IMR-90 (cell line): ENCODE measurements around the gene GIMAP7. TPM values are rescaled to one million over a fixed set of nuclear protein-coding genes. Genes with fewer than 3 reads are reported as not detected.

Source experiments
- ATAC-seq: fragments of 200-7000 bp; cut with Tn5 transposase; 2 replicates; pipeline ENCODE4 v1.9.1; 2020; ENCODE audit warnings: low read depth, mild to moderate bottlenecking, moderate library complexity
- BruUV-seq: library from RNA; stranded (reverse); fragments of 400-500 nt; replicated peaks from 2 replicates; lab custom pipeline; 2021; lab: Mats Ljungman, UMichigan
- CTCF ChIA-PET: fragments of 300-600 bp; formaldehyde crosslinking; extraction: SDS; loops from one replicate; lab custom pipeline; 2021; ENCODE audit warnings: antibody characterized with exemption; lab: Yijun Ruan, JAX
- POLR2A ChIA-PET: fragments of 300-600 bp; sonication (Branson Sonifier 250); formaldehyde crosslinking; loops from one replicate; lab custom pipeline; 2022; ENCODE audit warnings: antibody characterized with exemption; ENCODE audit not compliant: unreplicated experiment; lab: Charles Lee
- DNase-seq: peaks from one replicate; pipeline ENCODE4 v3.0.0; 2013
- H2AFZ ChIP-seq: replicated peaks from 2 replicates; pipeline ENCODE3; 2013; ENCODE audit warnings: low read length, mild to moderate bottlenecking; ENCODE audit not compliant: poor library complexity
- H2AK5ac ChIP-seq: 2 replicates; pipeline ENCODE4 v1.6.1; 2013; ENCODE audit warnings: low read depth, low read length, inconsistent platforms
- H2AK9ac ChIP-seq: replicated peaks from 2 replicates; pipeline ENCODE3; 2013; ENCODE audit warnings: mild to moderate bottlenecking, low read depth, low read length, moderate library complexity; ENCODE audit not compliant: poor library complexity
- H2BK120ac ChIP-seq: 2 replicates; pipeline ENCODE4 v1.6.1; 2013; ENCODE audit warnings: low read depth, low read length, inconsistent platforms
- H2BK15ac ChIP-seq: 3 replicates; pipeline ENCODE4 v1.6.1; 2013; ENCODE audit warnings: low read depth, low read length, inconsistent platforms
- H2BK20ac ChIP-seq: 2 replicates; pipeline ENCODE4 v1.6.1; 2013; ENCODE audit warnings: low read depth, mild to moderate bottlenecking, inconsistent platforms, low read length, moderate library complexity
- H2BK5ac ChIP-seq: 2 replicates; pipeline ENCODE4 v1.6.1; 2013; ENCODE audit warnings: mild to moderate bottlenecking, low read depth, low read length, inconsistent platforms; ENCODE audit not compliant: poor library complexity, severe bottlenecking
- H3K14ac ChIP-seq: replicated peaks from 2 replicates; pipeline ENCODE4 v1.6.1; 2013; ENCODE audit warnings: low read depth, low read length, inconsistent platforms
- H3K18ac ChIP-seq: 2 replicates; pipeline ENCODE4 v1.6.1; 2013; ENCODE audit warnings: low read depth, low read length, control low read depth
- H3K23ac ChIP-seq: 2 replicates; pipeline ENCODE4 v1.6.1; 2013; ENCODE audit warnings: low read depth, low read length, inconsistent platforms
- H3K27ac ChIP-seq: 2 replicates; pipeline ENCODE4 v1.5.1; 2013; ENCODE audit warnings: mild to moderate bottlenecking, control low read depth, low read length; ENCODE audit not compliant: insufficient read depth
- H3K27me3 ChIP-seq: 2 replicates; pipeline ENCODE4 v1.6.1; 2013; ENCODE audit warnings: low read length; ENCODE audit not compliant: control insufficient read depth, insufficient read depth
- H3K36me3 ChIP-seq: 2 replicates; pipeline ENCODE4 v1.6.1; 2013; ENCODE audit warnings: low read length, mixed read lengths; ENCODE audit not compliant: control insufficient read depth, insufficient read depth
- H3K4ac ChIP-seq: 2 replicates; pipeline ENCODE4 v1.6.1; 2013; ENCODE audit warnings: low read depth, low read length, inconsistent platforms
- H3K4me1 ChIP-seq: 2 replicates; pipeline ENCODE4 v1.6.1; 2013; ENCODE audit warnings: low read length, mixed read lengths; ENCODE audit not compliant: control insufficient read depth, insufficient read depth
- H3K4me2 ChIP-seq: 2 replicates; pipeline ENCODE4 v1.6.1; 2013; ENCODE audit warnings: low read depth, mild to moderate bottlenecking, control low read depth, low read length, moderate library complexity
- H3K4me3 ChIP-seq: 2 replicates; pipeline ENCODE4 v1.5.1; 2013; ENCODE audit warnings: low read depth, mild to moderate bottlenecking, control low read depth, low read length, moderate library complexity; ENCODE audit not compliant: insufficient read depth
- H3K56ac ChIP-seq: 2 replicates; pipeline ENCODE4 v1.6.1; 2013; ENCODE audit warnings: low read length, inconsistent platforms; ENCODE audit not compliant: insufficient read depth; ENCODE audit errors: extremely low read depth
- H3K79me1 ChIP-seq, 2 experiments: 2 replicates each; pipeline ENCODE4 v1.6.1; 2013; ENCODE audit warnings: low read length in 2 of 2, inconsistent platforms in 1 of 2, low read depth in 1 of 2
- H3K9ac ChIP-seq: 2 replicates; pipeline ENCODE4 v1.6.1; 2013; ENCODE audit warnings: low read depth, low read length, control low read depth
- H3K9me1 ChIP-seq: 2 replicates; pipeline ENCODE4 v1.6.1; 2013; ENCODE audit warnings: low read length, inconsistent platforms; ENCODE audit not compliant: insufficient read depth
- H3K9me3 ChIP-seq: 2 replicates; pipeline ENCODE4 v1.6.1; 2013; ENCODE audit warnings: low read length; ENCODE audit not compliant: control insufficient read depth, insufficient read depth
- H4K20me1 ChIP-seq: 2 replicates; pipeline ENCODE4 v1.6.1; 2013; ENCODE audit warnings: low read length, inconsistent platforms; ENCODE audit not compliant: insufficient read depth
- H4K5ac ChIP-seq: 2 replicates; pipeline ENCODE4 v1.6.1; 2013; ENCODE audit warnings: mild to moderate bottlenecking, low read depth, low read length, control low read depth
- H4K8ac ChIP-seq, 2 experiments: 2 replicates each; pipeline ENCODE4 v1.6.1; 2013; ENCODE audit warnings: low read depth in 2 of 2, low read length in 2 of 2, control low read depth in 1 of 2, inconsistent platforms in 1 of 2
- H4K91ac ChIP-seq: 2 replicates; pipeline ENCODE4 v1.6.1; 2013; ENCODE audit warnings: low read depth, low read length, inconsistent platforms; ENCODE audit not compliant: insufficient read depth
- BHLHE40 ChIP-seq: fragments of 150-350 bp; IDR thresholded peaks from 2 replicates; pipeline ENCODE4 v1.6.1; 2016; ENCODE audit warnings: mild to moderate bottlenecking, low read depth, low read length
- RFX5 ChIP-seq: IDR thresholded peaks from 2 replicates; pipeline ENCODE4 v1.8.0; 2012; ENCODE audit warnings: low read depth, mild to moderate bottlenecking, low read length, moderate library complexity
- WGBS, 2 experiments: methylation state at CpG; one replicate each; pipeline versions ENCODE4 v1.1.5 to v1.1.7; 2013; ENCODE audit warnings: missing lambda C conversion rate in 2 of 2; ENCODE audit not compliant: insufficient read length in 1 of 2; ENCODE audit errors: extremely low coverage in 2 of 2; 5-methylcytosine and 5-hydroxymethylcytosine counted together
- dilution Hi-C: fragments of 300-500 bp; cut with HindIII; formaldehyde crosslinking; loops from one replicate; pipeline ENCODE4 v1.14.3; 2018; ENCODE audit warnings: low sequenced_read_pairs; ENCODE audit not compliant: unreplicated experiment
- in situ Hi-C: fragments of 300-500 bp; cut with MboI; formaldehyde crosslinking; loops from 3 replicates; pipeline ENCODE4 v1.14.3; 2019; ENCODE audit warnings: low sequenced_read_pairs, inconsistent platforms, mixed read lengths
- intact Hi-C: fragments of 100-400 bp; cut with micrococcal nuclease; formaldehyde crosslinking; loops from 2 replicates; pipeline ENCODE4 v1.10.0; 2022
- polyA plus RNA-seq, 3 experiments: library from polyadenylated mRNA; depleted of rRNA; stranded (reverse); fragments of >200 nt; gene quantifications; 2 replicates each; pipeline ENCODE4 v1.2.3, GENCODE V29; 2012; ENCODE audit warnings: low replicate concordance in 1 of 3
- total RNA-seq: library from RNA; depleted of rRNA; stranded (reverse); fragments of >200 nt; gene quantifications from 2 replicates; pipeline ENCODE4 v1.2.3, GENCODE V29; 2012
- TF ChIP-seq, protein P1 (sequence below): fragments of 150-350 bp; IDR thresholded peaks from 2 replicates; pipeline ENCODE4 v1.6.1; 2016; ENCODE audit warnings: low read depth, mild to moderate bottlenecking, low read length, moderate library complexity, borderline replicate concordance

GIMAP7 gene
- total and polyA plus RNA-seq, 2 of the 4 experiments (the other 2 are of a cell fraction): not detected

GRCh38 chr7:150560486-150560885 lies 45.8 kb downstream of the GIMAP7 start:
- Histone ChIP-seq H3K27ac (no peak overlapping the region), H3K4ac (no peak overlapping the region), H3K4me1 (no peaks in the 10 kb centered on the region), H3K4me2 (no peak overlapping the region), H2AFZ (no peak overlapping the region), H3K9me1 (no peaks in the 10 kb centered on the region), H3K14ac (no peak overlapping the region), H4K91ac (no peak overlapping the region), H3K79me1 (no peaks in the 10 kb centered on the region), H2AK5ac (no peak overlapping the region), H2BK15ac (no peak overlapping the region), H4K20me1 (no peaks in the 10 kb centered on the region), H3K9me3 (peaks cover 6% of the 10 kb centered on the region; the same call in 1 of the 2 replicates), H3K23ac (no peak overlapping the region), H2BK120ac (no peak overlapping the region), H3K36me3 (no peaks in the 10 kb centered on the region), H2BK20ac (no peak overlapping the region), H3K18ac (no peak overlapping the region), H4K5ac (no peak overlapping the region), H3K4me3 (no peak overlapping the region), H3K27me3 (no peaks in the 10 kb centered on the region), H3K56ac (no peak overlapping the region), H2AK9ac (no peak overlapping the region), H4K8ac (no peak overlapping the region), H3K9ac (no peak overlapping the region), H2BK5ac (no peak overlapping the region)
- dilution Hi-C loops: no loop called here
- intact Hi-C loops: no loop called here
- ATAC-seq (no peak), DNase-seq (no peak)
- BruUV-seq: no TSS peak
- ChIA-PET POLR2A (no interaction called here), CTCF (no interaction called here)
- TF ChIP-seq, protein P1, sequence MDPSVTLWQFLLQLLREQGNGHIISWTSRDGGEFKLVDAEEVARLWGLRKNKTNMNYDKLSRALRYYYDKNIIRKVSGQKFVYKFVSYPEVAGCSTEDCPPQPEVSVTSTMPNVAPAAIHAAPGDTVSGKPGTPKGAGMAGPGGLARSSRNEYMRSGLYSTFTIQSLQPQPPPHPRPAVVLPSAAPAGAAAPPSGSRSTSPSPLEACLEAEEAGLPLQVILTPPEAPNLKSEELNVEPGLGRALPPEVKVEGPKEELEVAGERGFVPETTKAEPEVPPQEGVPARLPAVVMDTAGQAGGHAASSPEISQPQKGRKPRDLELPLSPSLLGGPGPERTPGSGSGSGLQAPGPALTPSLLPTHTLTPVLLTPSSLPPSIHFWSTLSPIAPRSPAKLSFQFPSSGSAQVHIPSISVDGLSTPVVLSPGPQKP: no peak
- no peak for TF ChIP-seq BHLHE40
- no peak for TF ChIP-seq RFX5
- no CpG with 5 or more reads among the region's 1 CpG for WGBS, 2 experiments
- in situ Hi-C loops: no loop called here
